HG03039 (cell line): ENCODE results near the gene POC5.
A peak's percentile ranks its signal among the peaks of the same experiment; 100 is the strongest.
"Not testable (repeated sequence)": the region's sequence is repeated elsewhere in the genome, so short reads cannot be mapped to it uniquely, and the experiment has no call there.

Source experiments
- ATAC-seq: cut with Tn5 transposase; IDR thresholded peaks from one replicate; pipeline ENCODE4 v1.9.1; 2021; ENCODE audit warnings: mild to moderate bottlenecking, moderate library complexity; ENCODE audit not compliant: unreplicated experiment

Gene POC5

GRCh38 chr5:75717082-75717922 lies at the start of gene POC5:
Gene POC5 (minus strand): TSS chr5:75717437. CDS start chr5:75712937, 4,500 bp downstream.
- ATAC-seq = peak; percentile 93

- ATAC-seq = no peak
These were observed 40.9 kb upstream of the POC5 start for GRCh38 chr5:75758116-75758515.

- ATAC-seq = no peak
These were observed 39.7 kb upstream of the POC5 start for GRCh38 chr5:75756981-75757380.

- no peak for ATAC-seq
These were observed 39.0 kb upstream of the POC5 start for GRCh38 chr5:75756211-75756610.

- ATAC-seq = no peak
These were observed 35.9 kb upstream of the POC5 start for GRCh38 chr5:75753182-75753581.

- no peak for ATAC-seq
These were observed 27.1 kb upstream of the POC5 start for GRCh38 chr5:75744355-75744754.

- ATAC-seq = no peak
These were observed 19.0 kb upstream of the POC5 start for GRCh38 chr5:75736273-75736672.

GRCh38 chr5:75734913-75735789 lies 17.9 kb upstream of the POC5 start:
- ATAC-seq = no peak

- no peak for ATAC-seq
These were observed 16.5 kb upstream of the POC5 start for GRCh38 chr5:75733767-75734166.

GRCh38 chr5:75731515-75731914 lies 14.3 kb upstream of the POC5 start:
- not testable (repeated sequence) for ATAC-seq

GRCh38 chr5:75729321-75729720 lies 12.1 kb upstream of the POC5 start:
- ATAC-seq = no peak

GRCh38 chr5:75727931-75728330 lies 10.7 kb upstream of the POC5 start:
- no peak for ATAC-seq

- ATAC-seq = not testable (repeated sequence)
These were observed 9.0 kb upstream of the POC5 start for GRCh38 chr5:75726224-75726623.

- ATAC-seq = no peak
These were observed 6.1 kb upstream of the POC5 start for GRCh38 chr5:75723378-75723777.

GRCh38 chr5:75721573-75721972 lies 4.3 kb upstream of the POC5 start:
- ATAC-seq = no peak

- ATAC-seq = no peak
These were observed 3.6 kb upstream of the POC5 start for GRCh38 chr5:75720882-75721281.

- peak; percentile 8 for ATAC-seq
These were observed 539 bp downstream of the POC5 start for GRCh38 chr5:75716715-75717081.

GRCh38 chr5:75712091-75712490 lies 5.1 kb downstream of the POC5 start:
- ATAC-seq = no peak

- no peak for ATAC-seq
These were observed 6.1 kb downstream of the POC5 start for GRCh38 chr5:75711151-75711550.

- no peak for ATAC-seq
These were observed 6.6 kb downstream of the POC5 start for GRCh38 chr5:75710637-75711036.

- ATAC-seq = no peak
These were observed 9.2 kb downstream of the POC5 start for GRCh38 chr5:75707911-75708509.

- ATAC-seq = no peak
These were observed 10.5 kb downstream of the POC5 start for GRCh38 chr5:75706775-75707174.
